Adipocyte (in vitro differentiated cells): ENCODE measurements around the gene OR5A2.
"Not testable (repeated sequence)": the region's sequence is repeated elsewhere in the genome, so short reads cannot be mapped to it uniquely, and the experiment has no call there.

Experiments used
- DNase-seq: peaks from one replicate; pipeline ENCODE4 v3.0.0-alpha.2; 2015; ENCODE audit warnings: low read depth
- H3K27me3 ChIP-seq: replicated peaks from 2 replicates; pipeline ENCODE4 v1.7.0; 2013; ENCODE audit warnings: mild to moderate bottlenecking, low read length, moderate library complexity; ENCODE audit not compliant: control insufficient read depth, insufficient read depth
- H3K36me3 ChIP-seq: 2 replicates; pipeline ENCODE4 v1.7.0; 2013; ENCODE audit warnings: low read length, mild to moderate bottlenecking, moderate library complexity; ENCODE audit not compliant: control insufficient read depth, insufficient read depth, severe bottlenecking
- H3K4me1 ChIP-seq: 2 replicates; pipeline ENCODE4 v1.7.0; 2013; ENCODE audit warnings: mild to moderate bottlenecking, low read length, moderate library complexity; ENCODE audit not compliant: control insufficient read depth, insufficient read depth
- H3K4me3 ChIP-seq: 2 replicates; pipeline ENCODE4 v1.7.0; 2013; ENCODE audit warnings: mild to moderate bottlenecking, low read length, moderate library complexity
- H3K9ac ChIP-seq: 2 replicates; pipeline ENCODE4 v1.7.0; 2013; ENCODE audit warnings: mild to moderate bottlenecking, low read length, moderate library complexity
- H3K9me3 ChIP-seq: 2 replicates; pipeline ENCODE4 v1.7.0; 2013; ENCODE audit warnings: mild to moderate bottlenecking, low read length, moderate library complexity; ENCODE audit not compliant: control insufficient read depth

The OR5A2 gene

GRCh38 chr11:59380263-59381059 lies 45.8 kb downstream of the OR5A2 start:
- Histone ChIP-seq H3K4me1 (no peaks in the 10 kb centered on the region), H3K36me3 (no peaks in the 10 kb centered on the region), H3K9me3 (peaks cover 5% of the 10 kb centered on the region), H3K27me3 (no peaks in the 10 kb centered on the region), H3K4me3 (no peak overlapping the region), H3K9ac (no peak overlapping the region)
- no peak for DNase-seq

GRCh38 chr11:59372324-59372723 lies 53.9 kb downstream of the OR5A2 start:
- not testable (repeated sequence) for H3K4me1 ChIP-seq, H3K36me3 ChIP-seq, H3K9me3 ChIP-seq, DNase-seq, H3K9ac ChIP-seq, H3K4me3 ChIP-seq, H3K27me3 ChIP-seq

- no peak for DNase-seq
- H3K36me3 ChIP-seq = no peaks in the 10 kb centered on the region
- H3K4me1 ChIP-seq = no peaks in the 10 kb centered on the region
- H3K9me3 ChIP-seq = peaks cover 7% of the 10 kb centered on the region
- H3K27me3 ChIP-seq = no peaks in the 10 kb centered on the region
- no peak overlapping the region for H3K9ac ChIP-seq
- no peak overlapping the region for H3K4me3 ChIP-seq
These were observed 57.8 kb downstream of the OR5A2 start for GRCh38 chr11:59368238-59369022.
